CD14-positive monocyte (primary cell): ENCODE data around the gene EIF2AK2. TPM values are rescaled to one million over a fixed set of nuclear protein-coding genes. Genes with fewer than 3 reads are reported as not detected.
A peak's percentile ranks its signal among the peaks of the same experiment; 100 is the strongest.

ENCODE experiments used
- DNase-seq, 3 donors: peaks; one replicate each; pipeline ENCODE4 v3.0.0-alpha.2; 2011 to 2022
- H2AFZ ChIP-seq: 2 replicates; pipeline ENCODE4 v1.6.0; 2012; ENCODE audit warnings: mild to moderate bottlenecking, low read depth, low read length, inconsistent platforms; ENCODE audit not compliant: insufficient read depth, poor library complexity, severe bottlenecking
- H3K27ac ChIP-seq, 2 donors: 1 replicate in 1 of 2; 2 replicates in 1 of 2; pipeline ENCODE4 v1.5.1; 2012 to 2013; ENCODE audit warnings: low read length in 2 of 2, control low read depth in 1 of 2, inconsistent platforms in 1 of 2, low read depth in 1 of 2, mild to moderate bottlenecking in 1 of 2
- H3K27me3 ChIP-seq, 2 donors: one replicate each; pipeline versions ENCODE4 v1.6.0 to v1.6.1; 2011 to 2013; ENCODE audit warnings: low read length in 2 of 2; ENCODE audit not compliant: control insufficient read depth in 2 of 2, insufficient read depth in 2 of 2
- H3K36me3 ChIP-seq, 2 donors: replicated peaks in 1 of 2; 1 replicate in 1 of 2; 2 replicates in 1 of 2; pipeline versions ENCODE4 v1.5.1 to v1.6.1; 2012 to 2013; ENCODE audit warnings: low read length in 2 of 2, control low read depth in 1 of 2, inconsistent platforms in 1 of 2, mild to moderate bottlenecking in 1 of 2; ENCODE audit not compliant: insufficient read depth in 2 of 2, control insufficient read depth in 1 of 2
- H3K4me1 ChIP-seq, 2 donors: 1 replicate in 1 of 2; 2 replicates in 1 of 2; pipeline versions ENCODE4 v1.5.1 to v1.6.1; 2012 to 2013; ENCODE audit warnings: low read length in 2 of 2, control low read depth in 1 of 2, inconsistent platforms in 1 of 2, mild to moderate bottlenecking in 1 of 2, moderate library complexity in 1 of 2; ENCODE audit not compliant: insufficient read depth in 2 of 2, control insufficient read depth in 1 of 2
- H3K4me2 ChIP-seq: replicated peaks from 2 replicates; pipeline ENCODE3; 2012; ENCODE audit warnings: low read length, moderate library complexity, mild to moderate bottlenecking; ENCODE audit not compliant: poor library complexity, severe bottlenecking; ENCODE audit errors: extremely low read depth
- H3K4me3 ChIP-seq, 3 experiments: fragments of 200-600 bp in 1 of 3; sonication (generic) in 1 of 3; replicated peaks in 1 of 3; 1 replicate in 2 of 3; 2 replicates in 1 of 3; pipeline ENCODE4 v1.5.1; 2011 to 2013; ENCODE audit warnings: low read length in 3 of 3, mild to moderate bottlenecking in 3 of 3, control low read depth in 2 of 3, low read depth in 2 of 3, inconsistent platforms in 1 of 3, moderate library complexity in 1 of 3
- H3K79me2 ChIP-seq: 2 replicates; pipeline ENCODE4 v1.6.0; 2012; ENCODE audit warnings: mild to moderate bottlenecking, control low read depth, inconsistent platforms, low read length, moderate library complexity; ENCODE audit not compliant: insufficient read depth
- H3K9ac ChIP-seq: 2 replicates; pipeline ENCODE4 v1.6.0; 2017; ENCODE audit warnings: low read length, mild to moderate bottlenecking; ENCODE audit not compliant: insufficient read depth, poor library complexity, severe bottlenecking
- H3K9me3 ChIP-seq, 2 donors: replicated peaks in 1 of 2; 1 replicate in 1 of 2; 2 replicates in 1 of 2; pipeline versions ENCODE4 v1.5.1 to v1.6.1; 2012 to 2013; ENCODE audit warnings: low read length in 2 of 2, control low read depth in 1 of 2; ENCODE audit not compliant: control insufficient read depth in 1 of 2, insufficient read depth in 1 of 2
- H4K20me1 ChIP-seq: 2 replicates; pipeline ENCODE4 v1.6.0; 2012; ENCODE audit warnings: mild to moderate bottlenecking, low read length, control low read depth, moderate library complexity; ENCODE audit not compliant: insufficient read depth
- H3K27ac Mint-ChIP-seq, 7 donors: one replicate each; pipeline ENCODE4 v1.8.0; 2020; ENCODE audit warnings: mild to moderate bottlenecking in 7 of 7, mixed read lengths in 7 of 7, moderate library complexity in 6 of 7, inconsistent platforms in 2 of 7
- H3K27me3 Mint-ChIP-seq, 3 donors: one replicate each; pipeline ENCODE4 v1.8.0; 2021 to 2022; ENCODE audit warnings: low read depth in 3 of 3, mild to moderate bottlenecking in 3 of 3, mixed read lengths in 3 of 3, moderate library complexity in 3 of 3, inconsistent platforms in 1 of 3
- H3K36me3 Mint-ChIP-seq, 2 donors: one replicate each; pipeline ENCODE4 v1.8.0; 2020; ENCODE audit warnings: mixed read lengths in 2 of 2, inconsistent platforms in 1 of 2, mild to moderate bottlenecking in 1 of 2
- H3K4me1 Mint-ChIP-seq: one replicate; pipeline ENCODE4 v1.8.0; 2020; ENCODE audit warnings: mild to moderate bottlenecking, mixed read lengths
- H3K4me3 Mint-ChIP-seq, 2 donors: one replicate each; pipeline ENCODE4 v1.8.0; 2020; ENCODE audit warnings: mild to moderate bottlenecking in 2 of 2, mixed read lengths in 2 of 2, moderate library complexity in 1 of 2
- H3K9me3 Mint-ChIP-seq, 7 donors: one replicate each; pipeline ENCODE4 v1.8.0; 2020 to 2022; ENCODE audit warnings: mixed read lengths in 7 of 7, mild to moderate bottlenecking in 6 of 7, moderate library complexity in 6 of 7, inconsistent platforms in 2 of 7
- WGBS: methylation state at CpG from one replicate; pipeline ENCODE4 v1.1.5; 2013; ENCODE audit warnings: missing lambda C conversion rate; ENCODE audit not compliant: insufficient coverage; 5-methylcytosine and 5-hydroxymethylcytosine counted together
- intact Hi-C, 2 donors: fragments of 100-400 bp; cut with micrococcal nuclease; formaldehyde crosslinking; loops; one replicate each; pipeline versions ENCODE4 v1.15.0 to v1.15.1; 2023
- polyA plus RNA-seq, 3 donors: library from polyadenylated mRNA; depleted of rRNA in 1 of 3; unstranded in 2 of 3; stranded (reverse) in 1 of 3; fragments of 300-500 nt in 2 of 3; fragments of >200 nt in 1 of 3; fragmentation: Illumina TruSeq in 2 of 3; gene quantifications; 1 replicate in 2 of 3; 2 replicates in 1 of 3; pipeline ENCODE4 v1.2.3, GENCODE V29; 2012 to 2021
- TF ChIP-seq, protein P1 (sequence below): fragments of 200-600 bp; IDR thresholded peaks from one replicate; pipeline ENCODE4 v1.8.0; 2022; ENCODE audit warnings: antibody characterized with exemption, mild to moderate bottlenecking

The EIF2AK2 gene
- polyA plus RNA-seq, 3 donors: 7.9 to 23.4 (median 17.6) TPM

DNA sequence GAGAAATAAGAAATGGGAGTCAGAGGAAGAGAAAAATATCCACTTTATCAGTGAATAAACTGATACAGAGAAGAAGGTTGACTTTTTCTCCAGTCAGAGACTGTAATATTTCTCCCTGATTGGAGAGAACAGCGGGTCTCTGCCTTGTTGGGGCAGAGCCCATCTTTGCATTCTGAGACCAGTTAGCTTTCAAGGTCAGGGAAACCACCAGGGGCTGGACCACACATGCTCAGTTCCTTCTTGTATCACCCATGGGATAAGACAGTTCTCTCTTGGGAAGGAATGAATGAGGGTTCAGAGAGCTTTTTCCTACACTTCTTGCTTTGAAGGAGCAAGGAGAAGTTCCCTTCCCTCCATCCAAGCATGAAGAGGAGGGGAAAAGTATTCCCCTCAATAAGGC is 60.2 kb downstream of the EIF2AK2 start:
- no peaks in the 10 kb centered on the region for H3K9me3 Mint-ChIP-seq
- H3K9ac ChIP-seq: no peak overlapping the region
- H2AFZ ChIP-seq: no peak overlapping the region
- WGBS: no CpG with 5 or more reads among the region's 1 CpG
- no peak overlapping the region for H3K27ac ChIP-seq
- H4K20me1 ChIP-seq: no peaks in the 10 kb centered on the region
- intact Hi-C loops: no loop called here
- H3K9me3 ChIP-seq: no peaks in the 10 kb centered on the region
- H3K27me3 Mint-ChIP-seq: no peaks in the 10 kb centered on the region
- H3K79me2 ChIP-seq: no peaks in the 10 kb centered on the region
- no peak overlapping the region for H3K4me3 ChIP-seq
- peaks cover 5% of the 10 kb centered on the region for H3K4me1 Mint-ChIP-seq
- peaks cover 70 to 81% of the 10 kb centered on the region in 2 donors for H3K36me3 Mint-ChIP-seq
- peaks cover 0 to 5% of the 10 kb centered on the region in 2 donors for H3K4me1 ChIP-seq
- peaks cover 62 to 83% of the 10 kb centered on the region in 2 donors for H3K36me3 ChIP-seq
- no peaks in the 10 kb centered on the region for H3K27me3 ChIP-seq
- no peak overlapping the region for H3K27ac Mint-ChIP-seq
- no peak overlapping the region for H3K4me2 ChIP-seq
- TF ChIP-seq, protein P1, sequence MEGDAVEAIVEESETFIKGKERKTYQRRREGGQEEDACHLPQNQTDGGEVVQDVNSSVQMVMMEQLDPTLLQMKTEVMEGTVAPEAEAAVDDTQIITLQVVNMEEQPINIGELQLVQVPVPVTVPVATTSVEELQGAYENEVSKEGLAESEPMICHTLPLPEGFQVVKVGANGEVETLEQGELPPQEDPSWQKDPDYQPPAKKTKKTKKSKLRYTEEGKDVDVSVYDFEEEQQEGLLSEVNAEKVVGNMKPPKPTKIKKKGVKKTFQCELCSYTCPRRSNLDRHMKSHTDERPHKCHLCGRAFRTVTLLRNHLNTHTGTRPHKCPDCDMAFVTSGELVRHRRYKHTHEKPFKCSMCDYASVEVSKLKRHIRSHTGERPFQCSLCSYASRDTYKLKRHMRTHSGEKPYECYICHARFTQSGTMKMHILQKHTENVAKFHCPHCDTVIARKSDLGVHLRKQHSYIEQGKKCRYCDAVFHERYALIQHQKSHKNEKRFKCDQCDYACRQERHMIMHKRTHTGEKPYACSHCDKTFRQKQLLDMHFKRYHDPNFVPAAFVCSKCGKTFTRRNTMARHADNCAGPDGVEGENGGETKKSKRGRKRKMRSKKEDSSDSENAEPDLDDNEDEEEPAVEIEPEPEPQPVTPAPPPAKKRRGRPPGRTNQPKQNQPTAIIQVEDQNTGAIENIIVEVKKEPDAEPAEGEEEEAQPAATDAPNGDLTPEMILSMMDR: no peak
- no peak for DNase-seq
- no peak overlapping the region for H3K4me3 Mint-ChIP-seq

DNA sequence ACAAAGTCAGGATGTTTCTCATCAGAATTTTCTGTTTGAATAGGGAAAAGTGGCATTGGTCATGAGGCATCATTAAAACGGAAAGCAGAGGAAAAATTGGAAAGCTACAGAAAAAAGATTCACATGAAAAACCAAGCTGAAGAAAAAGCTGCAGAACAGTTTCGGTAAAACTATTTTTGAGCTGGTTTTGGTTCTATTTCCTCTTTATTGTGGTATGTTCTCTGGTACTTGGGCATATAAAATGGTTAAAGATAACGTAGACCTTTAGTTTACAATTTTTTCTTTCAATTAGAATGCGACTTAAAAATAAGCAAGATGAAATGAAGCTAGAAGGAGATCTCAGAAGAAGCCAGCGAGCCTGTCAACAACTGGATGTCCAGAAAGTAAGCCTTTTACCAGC is 64.9 kb downstream of the EIF2AK2 start:
- Histone ChIP-seq H3K9ac (no peak overlapping the region), H2AFZ (no peak overlapping the region), H3K4me2 (no peak overlapping the region), H3K4me1 (peaks cover 17 to 24% of the 10 kb centered on the region in 2 donors), H4K20me1 (no peaks in the 10 kb centered on the region), H3K79me2 (peaks cover 18% of the 10 kb centered on the region), H3K4me3 (no peak overlapping the region), H3K9me3 (no peaks in the 10 kb centered on the region), H3K36me3 (peaks cover 39 to 44% of the 10 kb centered on the region in 2 donors), H3K27me3 (no peaks in the 10 kb centered on the region), H3K27ac (peak overlapping the region in 1 of 2 donors; percentile 58)
- no peaks in the 10 kb centered on the region for H3K27me3 Mint-ChIP-seq
- TF ChIP-seq, protein P1: no peak
- peak overlapping the region in 3 of 7 donors; percentile 50 to 73 (median 72) for H3K27ac Mint-ChIP-seq
- 46% methylated on average over 2 of the region's 5 CpGs for whole genome bisulfite sequencing
- no peak overlapping the region for H3K4me3 Mint-ChIP-seq
- intact Hi-C loops: no loop called here
- H3K4me1 Mint-ChIP-seq: peaks cover 30% of the 10 kb centered on the region
- DNase-seq: no peak
- H3K9me3 Mint-ChIP-seq: no peaks in the 10 kb centered on the region
- peaks cover 44 to 53% of the 10 kb centered on the region in 2 donors for H3K36me3 Mint-ChIP-seq
